Measurements from ENCODE around the gene DEPDC1.

DNA sequence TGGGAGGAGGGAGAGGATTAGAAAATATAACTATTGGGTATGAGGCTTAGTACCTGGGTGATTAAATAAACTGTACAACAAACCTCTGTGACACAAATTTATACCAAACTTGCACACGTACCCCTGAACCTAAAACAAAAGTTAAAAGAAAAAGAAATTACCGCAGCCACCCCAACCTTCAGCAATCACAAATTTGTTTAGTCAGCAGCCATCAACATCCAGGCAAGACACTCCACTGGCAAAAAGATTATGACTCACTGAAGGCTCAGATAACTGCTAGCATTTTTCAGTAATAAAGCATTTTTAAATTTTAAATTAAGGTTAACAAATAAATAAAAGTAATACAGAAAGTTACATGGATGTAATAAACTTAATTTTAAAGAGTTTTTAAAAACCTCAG lies 14.4 kb upstream of the DEPDC1 start:
- TF ChIP-seq GATA2 (IDR thresholded peaks at IDR 0.05; ENCODE audit: low read depth, low read length) (no peak), GATA3 (IDR thresholded peaks at IDR 0.05; ENCODE audit: low read depth, low read length) (no peak)
